SK-N-SH treated with all-trans-retinoic acid at 6 μM for 48 hours (cell line): ENCODE data around the gene ZNF433.

Experiments
- ATAC-seq: fragments of 200-7000 bp; cut with Tn5 transposase; 3 replicates; pipeline ENCODE4 v1.9.1; 2020; ENCODE audit warnings: mild to moderate bottlenecking, moderate library complexity
- ARNTL ChIP-seq: fragments of 450-650 bp; formaldehyde crosslinking; IDR thresholded peaks from 2 replicates; pipeline ENCODE4 v1.5.0; 2020; ENCODE audit warnings: low read depth, mild to moderate bottlenecking, moderate library complexity, borderline replicate concordance
- BACH2 ChIP-seq: fragments of 250-450 bp; sonication (Bioruptor Pico); IDR thresholded peaks from 2 replicates; pipeline ENCODE4 v1.9.0; 2021; ENCODE audit warnings: mild to moderate bottlenecking, borderline replicate concordance
- CSDC2 ChIP-seq: fragments of 250-450 bp; sonication (Bioruptor Pico); IDR thresholded peaks from 2 replicates; pipeline ENCODE4 v1.5.0; 2020; ENCODE audit warnings: mild to moderate bottlenecking, moderate library complexity
- ESRRG ChIP-seq: fragments of 250-450 bp; sonication (Bioruptor Pico); IDR thresholded peaks from 2 replicates; pipeline ENCODE4 v1.6.1; 2021; ENCODE audit warnings: mild to moderate bottlenecking
- GLIS3 ChIP-seq: fragments of 250-450 bp; sonication (Bioruptor Pico); IDR thresholded peaks from 2 replicates; pipeline ENCODE4 v1.5.0; 2020; ENCODE audit warnings: mild to moderate bottlenecking, moderate library complexity
- ISL1 ChIP-seq: fragments of 250-450 bp; sonication (Bioruptor Pico); IDR thresholded peaks from 2 replicates; pipeline ENCODE4 v2.1.2; 2022; ENCODE audit warnings: mild to moderate bottlenecking, moderate library complexity
- OSR1 ChIP-seq: fragments of 250-450 bp; sonication (Bioruptor Pico); IDR thresholded peaks from 2 replicates; pipeline ENCODE4 v1.8.0; 2022; ENCODE audit warnings: moderate library complexity, mild to moderate bottlenecking, inconsistent platforms
- PPARA ChIP-seq: fragments of 250-450 bp; sonication (Bioruptor Pico); IDR thresholded peaks from 2 replicates; pipeline ENCODE4 v1.5.0; 2020; ENCODE audit warnings: mild to moderate bottlenecking, borderline replicate concordance
- RARB ChIP-seq: fragments of 250-450 bp; sonication (Bioruptor Pico); IDR thresholded peaks from 2 replicates; pipeline ENCODE4 v1.8.0; 2021; ENCODE audit warnings: mild to moderate bottlenecking, moderate library complexity
- SNAI2 ChIP-seq: fragments of 250-450 bp; sonication (Bioruptor Pico); IDR thresholded peaks from 2 replicates; pipeline ENCODE4 v1.5.0; 2020; ENCODE audit warnings: mild to moderate bottlenecking, moderate library complexity
- TCF4 ChIP-seq: fragments of 250-450 bp; sonication (Bioruptor Pico); IDR thresholded peaks from 2 replicates; pipeline ENCODE4 v1.8.0; 2021; ENCODE audit warnings: mild to moderate bottlenecking, moderate library complexity, borderline replicate concordance
- TOX ChIP-seq: fragments of 250-450 bp; sonication (Bioruptor Pico); IDR thresholded peaks from 2 replicates; pipeline ENCODE4 v1.8.0; 2021; ENCODE audit warnings: mild to moderate bottlenecking, moderate library complexity, borderline replicate concordance
- ZC3H10 ChIP-seq: fragments of 250-450 bp; sonication (Bioruptor Pico); IDR thresholded peaks from 2 replicates; pipeline ENCODE4 v1.5.1; 2021; ENCODE audit warnings: mild to moderate bottlenecking, moderate library complexity
- ZFP3 ChIP-seq: fragments of 250-450 bp; sonication (Bioruptor Pico); IDR thresholded peaks from 2 replicates; pipeline ENCODE4 v1.5.0; 2020; ENCODE audit warnings: mild to moderate bottlenecking, moderate library complexity
- ZFP30 ChIP-seq: fragments of 450-650 bp; formaldehyde crosslinking; IDR thresholded peaks from 2 replicates; pipeline ENCODE4 v1.5.0; 2022; ENCODE audit warnings: mild to moderate bottlenecking, moderate library complexity
- ZNF565 ChIP-seq: fragments of 450-650 bp; formaldehyde crosslinking; conservative IDR thresholded peaks from 2 replicates; pipeline ENCODE4 v1.5.0; 2020; ENCODE audit warnings: low read depth, mild to moderate bottlenecking, moderate library complexity
- ZNF70 ChIP-seq: fragments of 450-650 bp; formaldehyde crosslinking; IDR thresholded peaks from 2 replicates; pipeline ENCODE4 v1.5.0; 2020; ENCODE audit warnings: mild to moderate bottlenecking, moderate library complexity
- ZNF8 ChIP-seq: fragments of 450-650 bp; formaldehyde crosslinking; IDR thresholded peaks from 2 replicates; pipeline ENCODE4 v1.5.0; 2020; ENCODE audit warnings: mild to moderate bottlenecking, moderate library complexity
- TF ChIP-seq, protein P1 (sequence below): fragments of 250-450 bp; sonication (Bioruptor Pico); IDR thresholded peaks from 2 replicates; pipeline ENCODE4 v1.8.0; 2020; ENCODE audit warnings: mild to moderate bottlenecking, moderate library complexity, borderline replicate concordance
- TF ChIP-seq, protein P2 (sequence below): fragments of 250-450 bp; sonication (Bioruptor Pico); IDR thresholded peaks from 2 replicates; pipeline ENCODE4 v1.5.1; 2020; ENCODE audit warnings: low read depth, mild to moderate bottlenecking, moderate library complexity
- TF ChIP-seq, protein P3 (sequence below): fragments of 250-450 bp; sonication (Bioruptor Pico); IDR thresholded peaks from 2 replicates; pipeline ENCODE4 v1.8.0; 2021; ENCODE audit warnings: low read depth, mild to moderate bottlenecking, moderate library complexity, borderline replicate concordance
- TF ChIP-seq, protein P4 (sequence below): fragments of 250-450 bp; sonication (Bioruptor Pico); IDR thresholded peaks from 2 replicates; pipeline ENCODE4 v1.5.1; 2021; ENCODE audit warnings: mild to moderate bottlenecking, moderate library complexity

ZNF433 gene

DNA sequence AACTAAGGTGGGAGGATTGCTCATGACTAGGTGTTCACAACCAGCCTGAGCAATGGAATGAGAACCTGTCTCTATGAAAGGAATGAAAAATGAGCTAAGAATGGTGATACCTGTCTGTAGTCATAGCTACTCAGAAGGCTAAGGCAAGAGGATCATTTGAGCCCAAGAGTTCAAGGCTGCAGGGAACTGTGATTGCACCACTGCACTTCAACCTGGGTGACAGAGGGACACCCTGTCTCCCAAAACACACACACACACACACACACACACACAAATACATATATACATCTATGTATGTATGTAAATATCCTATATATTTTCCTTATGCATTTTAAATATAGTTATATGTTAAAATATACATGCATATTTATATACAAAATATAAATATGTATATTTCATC is 7.4 kb upstream of the ZNF433 start:
- TF ChIP-seq ZFP30 (CRISPR knock-in tag) (no peak), BACH2 (no peak), GLIS3 (CRISPR knock-in tag) (no peak), TOX (CRISPR knock-in tag) (no peak), ESRRG (CRISPR knock-in tag) (no peak), ZC3H10 (CRISPR knock-in tag) (no peak), ARNTL (no peak), ISL1 (no peak), PPARA (no peak), ZNF8 (CRISPR knock-in tag) (no peak), ZNF70 (no peak), RARB (CRISPR knock-in tag) (no peak)
- TF ChIP-seq, protein P1, sequence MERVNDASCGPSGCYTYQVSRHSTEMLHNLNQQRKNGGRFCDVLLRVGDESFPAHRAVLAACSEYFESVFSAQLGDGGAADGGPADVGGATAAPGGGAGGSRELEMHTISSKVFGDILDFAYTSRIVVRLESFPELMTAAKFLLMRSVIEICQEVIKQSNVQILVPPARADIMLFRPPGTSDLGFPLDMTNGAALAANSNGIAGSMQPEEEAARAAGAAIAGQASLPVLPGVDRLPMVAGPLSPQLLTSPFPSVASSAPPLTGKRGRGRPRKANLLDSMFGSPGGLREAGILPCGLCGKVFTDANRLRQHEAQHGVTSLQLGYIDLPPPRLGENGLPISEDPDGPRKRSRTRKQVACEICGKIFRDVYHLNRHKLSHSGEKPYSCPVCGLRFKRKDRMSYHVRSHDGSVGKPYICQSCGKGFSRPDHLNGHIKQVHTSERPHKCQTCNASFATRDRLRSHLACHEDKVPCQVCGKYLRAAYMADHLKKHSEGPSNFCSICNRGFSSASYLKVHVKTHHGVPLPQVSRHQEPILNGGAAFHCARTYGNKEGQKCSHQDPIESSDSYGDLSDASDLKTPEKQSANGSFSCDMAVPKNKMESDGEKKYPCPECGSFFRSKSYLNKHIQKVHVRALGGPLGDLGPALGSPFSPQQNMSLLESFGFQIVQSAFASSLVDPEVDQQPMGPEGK (CRISPR knock-in tag) = no peak
- ATAC-seq = no peak

DNA sequence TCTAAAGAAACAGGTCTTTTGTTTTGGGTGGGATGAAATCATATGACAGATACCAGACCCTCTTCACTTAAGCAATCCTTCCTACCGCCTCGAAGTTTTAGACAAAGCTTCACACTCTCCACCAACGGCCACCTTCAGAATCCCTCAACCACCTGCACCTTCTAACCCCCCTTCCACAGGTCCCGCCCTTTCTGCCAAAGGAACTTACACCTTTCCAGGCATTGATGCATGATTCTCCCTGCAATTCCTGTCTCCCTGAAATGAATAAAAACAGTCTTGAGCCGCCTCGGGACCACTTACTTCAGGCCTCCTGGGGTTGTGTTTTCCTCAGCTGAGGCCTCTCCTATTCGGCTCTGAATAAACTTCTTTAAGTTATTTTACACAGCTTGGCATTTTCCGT is 859 bp downstream of the ZNF433 start:
- ATAC-seq = peak; percentile 22; the same call in 1 of the 3 replicates
- TF ChIP-seq BACH2 = no peak
- TF ChIP-seq, protein P1 (CRISPR knock-in tag) = no peak
- no peak for TF ChIP-seq ZC3H10 (CRISPR knock-in tag)
- TF ChIP-seq, protein P2, sequence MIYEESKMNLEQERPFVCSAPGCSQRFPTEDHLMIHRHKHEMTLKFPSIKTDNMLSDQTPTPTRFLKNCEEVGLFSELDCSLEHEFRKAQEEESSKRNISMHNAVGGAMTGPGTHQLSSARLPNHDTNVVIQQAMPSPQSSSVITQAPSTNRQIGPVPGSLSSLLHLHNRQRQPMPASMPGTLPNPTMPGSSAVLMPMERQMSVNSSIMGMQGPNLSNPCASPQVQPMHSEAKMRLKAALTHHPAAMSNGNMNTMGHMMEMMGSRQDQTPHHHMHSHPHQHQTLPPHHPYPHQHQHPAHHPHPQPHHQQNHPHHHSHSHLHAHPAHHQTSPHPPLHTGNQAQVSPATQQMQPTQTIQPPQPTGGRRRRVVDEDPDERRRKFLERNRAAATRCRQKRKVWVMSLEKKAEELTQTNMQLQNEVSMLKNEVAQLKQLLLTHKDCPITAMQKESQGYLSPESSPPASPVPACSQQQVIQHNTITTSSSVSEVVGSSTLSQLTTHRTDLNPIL (CRISPR knock-in tag) = no peak
- TF ChIP-seq TOX (CRISPR knock-in tag) = no peak
- TF ChIP-seq, protein P3, sequence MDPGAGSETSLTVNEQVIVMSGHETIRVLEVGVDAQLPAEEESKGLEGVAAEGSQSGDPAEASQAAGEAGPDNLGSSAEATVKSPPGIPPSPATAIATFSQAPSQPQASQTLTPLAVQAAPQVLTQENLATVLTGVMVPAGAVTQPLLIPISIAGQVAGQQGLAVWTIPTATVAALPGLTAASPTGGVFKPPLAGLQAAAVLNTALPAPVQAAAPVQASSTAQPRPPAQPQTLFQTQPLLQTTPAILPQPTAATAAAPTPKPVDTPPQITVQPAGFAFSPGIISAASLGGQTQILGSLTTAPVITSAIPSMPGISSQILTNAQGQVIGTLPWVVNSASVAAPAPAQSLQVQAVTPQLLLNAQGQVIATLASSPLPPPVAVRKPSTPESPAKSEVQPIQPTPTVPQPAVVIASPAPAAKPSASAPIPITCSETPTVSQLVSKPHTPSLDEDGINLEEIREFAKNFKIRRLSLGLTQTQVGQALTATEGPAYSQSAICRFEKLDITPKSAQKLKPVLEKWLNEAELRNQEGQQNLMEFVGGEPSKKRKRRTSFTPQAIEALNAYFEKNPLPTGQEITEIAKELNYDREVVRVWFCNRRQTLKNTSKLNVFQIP (CRISPR knock-in tag) = no peak
- TF ChIP-seq ZNF565 (CRISPR knock-in tag) = no peak
- TF ChIP-seq GLIS3 (CRISPR knock-in tag) = no peak
- TF ChIP-seq OSR1 (CRISPR knock-in tag) = no peak
- TF ChIP-seq TCF4 (CRISPR knock-in tag) = no peak
- TF ChIP-seq ZFP30 (CRISPR knock-in tag) = no peak
- no peak for TF ChIP-seq ARNTL
- TF ChIP-seq, protein P4, sequence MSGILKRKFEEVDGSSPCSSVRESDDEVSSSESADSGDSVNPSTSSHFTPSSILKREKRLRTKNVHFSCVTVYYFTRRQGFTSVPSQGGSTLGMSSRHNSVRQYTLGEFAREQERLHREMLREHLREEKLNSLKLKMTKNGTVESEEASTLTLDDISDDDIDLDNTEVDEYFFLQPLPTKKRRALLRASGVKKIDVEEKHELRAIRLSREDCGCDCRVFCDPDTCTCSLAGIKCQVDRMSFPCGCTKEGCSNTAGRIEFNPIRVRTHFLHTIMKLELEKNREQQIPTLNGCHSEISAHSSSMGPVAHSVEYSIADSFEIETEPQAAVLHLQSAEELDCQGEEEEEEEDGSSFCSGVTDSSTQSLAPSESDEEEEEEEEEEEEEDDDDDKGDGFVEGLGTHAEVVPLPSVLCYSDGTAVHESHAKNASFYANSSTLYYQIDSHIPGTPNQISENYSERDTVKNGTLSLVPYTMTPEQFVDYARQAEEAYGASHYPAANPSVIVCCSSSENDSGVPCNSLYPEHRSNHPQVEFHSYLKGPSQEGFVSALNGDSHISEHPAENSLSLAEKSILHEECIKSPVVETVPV (CRISPR knock-in tag) = no peak
- no peak for TF ChIP-seq ZFP3 (CRISPR knock-in tag)
- TF ChIP-seq CSDC2 (CRISPR knock-in tag) = no peak
- no peak for TF ChIP-seq RARB (CRISPR knock-in tag)
- TF ChIP-seq SNAI2 = no peak
- TF ChIP-seq ZNF70 = no peak

DNA sequence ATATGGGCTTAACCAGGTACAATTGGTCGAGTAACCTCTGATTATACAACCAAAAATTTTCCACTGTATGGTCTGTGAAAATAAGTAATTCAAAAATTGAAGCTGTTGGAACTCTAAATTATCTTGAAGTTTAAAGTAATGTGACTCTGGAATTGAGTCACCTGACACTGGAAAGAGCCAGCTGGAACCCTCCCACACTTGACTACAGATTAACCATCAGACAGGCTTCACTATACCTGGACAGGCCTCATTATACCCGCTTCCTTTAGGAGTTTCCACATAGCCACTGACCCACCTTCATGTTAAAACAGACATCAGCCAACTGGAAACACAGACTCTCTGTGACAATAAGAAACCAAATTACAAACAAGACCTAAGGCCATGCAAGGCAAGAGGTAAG is 1.3 kb downstream of the ZNF433 start:
- ATAC-seq = no peak

More for the DNA sequence above, 1.3 kb downstream of the ZNF433 start:
- TF ChIP-seq, protein P3 (CRISPR knock-in tag) = no peak
- TF ChIP-seq GLIS3 (CRISPR knock-in tag) (no peak), OSR1 (CRISPR knock-in tag) (no peak), ZC3H10 (CRISPR knock-in tag) (no peak), CSDC2 (CRISPR knock-in tag) (no peak), ISL1 (no peak), ESRRG (CRISPR knock-in tag) (no peak), PPARA (no peak)
- TF ChIP-seq, protein P4 (CRISPR knock-in tag) = no peak
